BJ (cell line): ENCODE measurements around the gene KRTAP4-12. TPM values are rescaled to one million over a fixed set of nuclear protein-coding genes. Genes with fewer than 3 reads are reported as not detected.
"Not testable (repeated sequence)": the region's sequence is repeated elsewhere in the genome, so short reads cannot be mapped to it uniquely, and the experiment has no call there.

Experiments
- CTCF ChIA-PET: fragments of 350-600 bp; formaldehyde crosslinking; extraction: SDS; loops from one replicate; lab custom pipeline; 2021; ENCODE audit warnings: antibody characterized with exemption, inconsistent platforms; lab: Yijun Ruan, JAX
- POLR2A ChIA-PET: fragments of 300-600 bp; sonication (Branson Sonifier 250); formaldehyde crosslinking; extraction: SDS; loops from one replicate; lab custom pipeline; 2021; ENCODE audit warnings: antibody characterized with exemption; lab: Charles Lee
- DNase-seq: peaks from one replicate; pipeline ENCODE4 v3.0.0-alpha.2; 2011; ENCODE audit warnings: low read depth
- H3K27me3 ChIP-seq: 2 replicates; pipeline ENCODE4 v1.6.0; 2011; ENCODE audit warnings: low read length; ENCODE audit not compliant: control insufficient read depth, insufficient read depth
- H3K36me3 ChIP-seq: 2 replicates; pipeline ENCODE4 v1.5.1; 2011; ENCODE audit warnings: low read length; ENCODE audit not compliant: control insufficient read depth, insufficient read depth
- H3K4me3 ChIP-seq: 2 replicates; pipeline ENCODE4 v1.5.1; 2011; ENCODE audit warnings: low read depth, mild to moderate bottlenecking, control low read depth, low read length
- polyA plus RNA-seq: library from polyadenylated mRNA; depleted of rRNA; stranded (reverse); fragments of >200 nt; gene quantifications from 2 replicates; pipeline ENCODE4 v1.2.3, GENCODE V29; 2011; rRNA removed
- TF ChIP-seq, protein P1 (sequence below): IDR thresholded peaks from 2 replicates; pipeline ENCODE4 v1.5.1; 2011; ENCODE audit warnings: low read depth, mild to moderate bottlenecking, control low read depth, inconsistent platforms, low read length, moderate library complexity; ENCODE audit not compliant: insufficient read depth

Gene KRTAP4-12
- polyA plus RNA-seq, 1 experiment: 0.11 TPM

- H3K36me3 ChIP-seq, CTCF ChIA-PET, H3K4me3 ChIP-seq, H3K27me3 ChIP-seq: not testable (repeated sequence)
- POLR2A ChIA-PET: interaction anchor here (1.0 kb wide), 1 partner anchor 21 kb away, joined by 3 read pairs; no protein-coding TSS in a partner anchor
- peak; percentile 50 for DNase-seq
Observed at GRCh38 chr17:41083427-41083826, 40.6 kb downstream of the KRTAP4-12 start.

DNA sequence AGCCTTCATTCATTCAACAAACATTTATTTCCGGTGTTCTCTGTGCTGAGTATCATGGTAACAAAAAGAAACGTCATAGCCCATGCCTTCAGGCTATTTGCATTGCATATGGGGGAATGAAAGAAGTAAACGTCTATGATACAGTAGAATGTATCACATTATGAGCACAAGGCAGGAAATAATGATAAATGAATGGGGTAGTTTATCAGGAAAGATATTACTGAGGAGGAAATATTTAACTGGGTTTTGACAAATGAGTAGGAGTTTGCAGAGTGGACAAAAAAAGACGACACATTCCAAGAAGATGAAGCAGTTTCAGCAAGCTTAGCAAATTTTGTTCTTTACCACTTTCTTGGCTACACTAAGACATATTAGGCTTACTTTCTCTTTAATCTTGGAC, 41.4 kb downstream of the KRTAP4-12 start:
- ChIA-PET CTCF (no interaction called here), POLR2A (interaction anchor here (1.0 kb wide), 1 partner anchor 21 kb away, joined by 3 read pairs; no protein-coding TSS in a partner anchor)
- no peak for DNase-seq
- Histone ChIP-seq H3K36me3 (no peaks in the 10 kb centered on the region), H3K27me3 (no peaks in the 10 kb centered on the region), H3K4me3 (no peak overlapping the region)
- TF ChIP-seq, protein P1, sequence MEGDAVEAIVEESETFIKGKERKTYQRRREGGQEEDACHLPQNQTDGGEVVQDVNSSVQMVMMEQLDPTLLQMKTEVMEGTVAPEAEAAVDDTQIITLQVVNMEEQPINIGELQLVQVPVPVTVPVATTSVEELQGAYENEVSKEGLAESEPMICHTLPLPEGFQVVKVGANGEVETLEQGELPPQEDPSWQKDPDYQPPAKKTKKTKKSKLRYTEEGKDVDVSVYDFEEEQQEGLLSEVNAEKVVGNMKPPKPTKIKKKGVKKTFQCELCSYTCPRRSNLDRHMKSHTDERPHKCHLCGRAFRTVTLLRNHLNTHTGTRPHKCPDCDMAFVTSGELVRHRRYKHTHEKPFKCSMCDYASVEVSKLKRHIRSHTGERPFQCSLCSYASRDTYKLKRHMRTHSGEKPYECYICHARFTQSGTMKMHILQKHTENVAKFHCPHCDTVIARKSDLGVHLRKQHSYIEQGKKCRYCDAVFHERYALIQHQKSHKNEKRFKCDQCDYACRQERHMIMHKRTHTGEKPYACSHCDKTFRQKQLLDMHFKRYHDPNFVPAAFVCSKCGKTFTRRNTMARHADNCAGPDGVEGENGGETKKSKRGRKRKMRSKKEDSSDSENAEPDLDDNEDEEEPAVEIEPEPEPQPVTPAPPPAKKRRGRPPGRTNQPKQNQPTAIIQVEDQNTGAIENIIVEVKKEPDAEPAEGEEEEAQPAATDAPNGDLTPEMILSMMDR: no peak

GRCh38 chr17:41076788-41077187, 47.2 kb downstream of the KRTAP4-12 start:
- H3K27me3 ChIP-seq: no peaks in the 10 kb centered on the region
- TF ChIP-seq, protein P1: no peak
- no peak overlapping the region for H3K4me3 ChIP-seq
- H3K36me3 ChIP-seq: no peaks in the 10 kb centered on the region
- ChIA-PET CTCF (no interaction called here), POLR2A (no interaction called here)
- DNase-seq: no peak

DNA sequence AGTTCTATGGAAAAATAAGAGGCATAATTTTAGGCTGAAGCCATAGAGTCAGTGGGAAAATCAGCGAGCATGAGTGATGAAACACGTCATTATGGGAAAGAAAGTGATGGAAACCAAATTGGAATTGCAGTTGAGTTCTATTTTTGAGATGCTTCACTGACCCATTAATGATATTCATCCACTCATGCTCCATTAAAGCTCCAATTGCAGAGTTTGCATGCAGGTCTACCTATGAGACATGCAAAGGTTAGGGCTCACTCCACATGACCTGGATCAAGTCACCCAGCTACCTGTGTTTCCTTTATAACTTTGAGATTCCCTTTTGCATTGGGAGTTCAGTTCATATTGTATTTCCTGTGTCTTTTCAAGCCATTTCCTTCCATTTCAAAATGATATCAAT, 50.3 kb downstream of the KRTAP4-12 start:
- TF ChIP-seq, protein P1: no peak
- DNase-seq: no peak
- Histone ChIP-seq H3K4me3 (no peak overlapping the region), H3K27me3 (no peaks in the 10 kb centered on the region), H3K36me3 (no peaks in the 10 kb centered on the region)
- CTCF ChIA-PET: interaction anchor here (0.6 kb wide), 1 partner anchor 469 kb away, joined by 3 read pairs; no protein-coding TSS in a partner anchor
- POLR2A ChIA-PET: no interaction called here

Other genes starting within 250 kb of the KRTAP4-12 start
- not detected in 2 replicates for gene KRT20, start 238.9 kb downstream of the KRTAP4-12 start, polyA plus RNA-seq
- gene KRT23, start 186.5 kb downstream of the KRTAP4-12 start, polyA plus RNA-seq: 0.09 and 0.11 TPM in 2 replicates
- not detected in 2 replicates for gene KRT39, start 157.2 kb downstream of the KRTAP4-12 start, polyA plus RNA-seq
- gene KRT40, start 139.9 kb downstream of the KRTAP4-12 start, polyA plus RNA-seq: not detected in 2 replicates
- not detected in 2 replicates for gene KRTAP3-3, start 130.0 kb downstream of the KRTAP4-12 start, polyA plus RNA-seq
- gene KRTAP3-2, start 124.3 kb downstream of the KRTAP4-12 start, polyA plus RNA-seq: not detected in 2 replicates
- gene KRTAP3-1, start 115.1 kb downstream of the KRTAP4-12 start, polyA plus RNA-seq: 0.16 TPM in 1 of 2 replicates, not detected in the other
- 62.3 and 65.1 TPM in 2 replicates for gene KRTAP1-5, start 97.0 kb downstream of the KRTAP4-12 start, polyA plus RNA-seq
- not detected in 2 replicates for gene KRTAP1-4, start 94.0 kb downstream of the KRTAP4-12 start, polyA plus RNA-seq
- gene KRTAP1-3, start 89.3 kb downstream of the KRTAP4-12 start, polyA plus RNA-seq: not detected in 2 replicates
- 0.32 TPM in 1 of 2 replicates, not detected in the other for gene KRTAP1-1, start 82.7 kb downstream of the KRTAP4-12 start, polyA plus RNA-seq
- not detected in 2 replicates for gene KRTAP2-1, start 76.9 kb downstream of the KRTAP4-12 start, polyA plus RNA-seq
- gene KRTAP2-2, start 69.0 kb downstream of the KRTAP4-12 start, polyA plus RNA-seq: 0.16 TPM in 1 of 2 replicates, not detected in the other
- gene KRTAP2-3, start 64.1 kb downstream of the KRTAP4-12 start, polyA plus RNA-seq: 1.3 and 1.4 TPM in 2 replicates
- gene KRTAP2-4, start 58.3 kb downstream of the KRTAP4-12 start, polyA plus RNA-seq: not detected in 2 replicates
- not detected in 2 replicates for gene KRTAP4-7, start 40.0 kb downstream of the KRTAP4-12 start, polyA plus RNA-seq
- gene KRTAP4-8, start 26.0 kb downstream of the KRTAP4-12 start, polyA plus RNA-seq: not detected in 2 replicates
- gene KRTAP4-16, start 22.0 kb downstream of the KRTAP4-12 start, polyA plus RNA-seq: not detected in 2 replicates
- not detected in 2 replicates for gene KRTAP4-9, start 18.8 kb downstream of the KRTAP4-12 start, polyA plus RNA-seq
- not detected in 2 replicates for gene KRTAP4-11, start 5.8 kb downstream of the KRTAP4-12 start, polyA plus RNA-seq
- gene KRTAP4-6, start 16.4 kb upstream of the KRTAP4-12 start, polyA plus RNA-seq: not detected in 2 replicates
- gene KRTAP4-5, start 25.6 kb upstream of the KRTAP4-12 start, polyA plus RNA-seq: not detected in 2 replicates
- not detected in 2 replicates for gene KRTAP4-4, start 36.6 kb upstream of the KRTAP4-12 start, polyA plus RNA-seq
- gene KRTAP4-3, start 44.0 kb upstream of the KRTAP4-12 start, polyA plus RNA-seq: not detected in 2 replicates
- gene KRTAP4-2, start 54.0 kb upstream of the KRTAP4-12 start, polyA plus RNA-seq: not detected in 2 replicates
- 0.12 TPM in 1 of 2 replicates, not detected in the other for gene KRTAP4-1, start 60.7 kb upstream of the KRTAP4-12 start, polyA plus RNA-seq
- gene KRTAP9-1, start 65.7 kb upstream of the KRTAP4-12 start, polyA plus RNA-seq: not detected in 2 replicates
- not detected in 2 replicates for gene KRTAP9-2, start 102.5 kb upstream of the KRTAP4-12 start, polyA plus RNA-seq
- not detected in 2 replicates for gene KRTAP9-3, start 108.3 kb upstream of the KRTAP4-12 start, polyA plus RNA-seq
- not detected in 2 replicates for gene KRTAP9-8, start 113.8 kb upstream of the KRTAP4-12 start, polyA plus RNA-seq
- gene KRTAP9-4, start 125.5 kb upstream of the KRTAP4-12 start, polyA plus RNA-seq: not detected in 2 replicates
- gene KRTAP9-9, start 131.2 kb upstream of the KRTAP4-12 start, polyA plus RNA-seq: not detected in 2 replicates
- not detected in 2 replicates for gene KRTAP9-6, start 141.2 kb upstream of the KRTAP4-12 start, polyA plus RNA-seq
- not detected in 2 replicates for gene KRTAP9-7, start 151.5 kb upstream of the KRTAP4-12 start, polyA plus RNA-seq
- gene KRTAP29-1, start 178.7 kb upstream of the KRTAP4-12 start, polyA plus RNA-seq: not detected in 2 replicates
- not detected in 2 replicates for gene KRTAP16-1, start 185.1 kb upstream of the KRTAP4-12 start, polyA plus RNA-seq
- gene KRTAP17-1, start 191.5 kb upstream of the KRTAP4-12 start, polyA plus RNA-seq: not detected in 2 replicates
- gene KRT33A, start 226.6 kb upstream of the KRTAP4-12 start, polyA plus RNA-seq: not detected in 2 replicates
- gene KRT33B, start 245.6 kb upstream of the KRTAP4-12 start, polyA plus RNA-seq: 1.2 and 1.8 TPM in 2 replicates